ENCODE data around the gene TTC5. TPM values are rescaled to one million over a fixed set of nuclear protein-coding genes. Genes with fewer than 3 reads are reported as not detected.
A peak's percentile ranks its signal among the peaks of the same experiment; 100 is the strongest.

TTC5 gene
- total RNA-seq, 1 donor = 18.5 TPM

DNA sequence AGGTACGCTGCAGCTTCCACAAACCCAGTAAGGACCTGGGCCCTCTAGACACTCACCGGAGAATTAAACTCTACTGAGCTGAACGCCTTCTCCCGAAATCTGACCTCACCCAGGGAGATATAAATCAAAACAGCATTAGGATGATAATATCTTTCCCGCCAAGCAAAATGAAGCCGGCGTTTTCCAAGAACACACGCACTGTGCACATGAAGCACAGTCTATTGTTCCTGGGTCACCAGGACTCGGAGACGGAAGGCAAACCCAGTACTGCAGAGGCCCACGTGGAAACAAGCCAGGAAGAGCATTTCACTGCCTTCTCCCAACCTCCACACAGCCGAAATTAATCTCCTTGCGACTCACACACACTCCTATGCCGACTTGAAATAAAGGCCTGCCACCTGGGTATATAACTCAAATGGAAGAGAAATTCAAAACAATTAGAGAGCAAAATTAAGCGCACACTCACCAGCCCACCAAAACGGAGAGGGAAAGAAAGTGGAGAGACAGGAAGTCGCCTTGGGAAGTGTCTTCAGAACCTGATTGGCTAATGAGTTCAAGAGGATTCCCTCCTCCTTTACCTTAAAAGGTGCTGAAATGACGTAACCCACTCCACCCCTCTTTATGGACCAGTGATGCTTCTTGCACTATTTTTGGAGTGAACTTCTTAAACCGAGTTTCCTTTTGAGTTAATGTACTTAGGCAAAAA lies 27.2 kb upstream of the TTC5 start, which contains the start of gene CCNB1IP1:
Gene CCNB1IP1 (minus strand): TSS at position 492 of the 706 bp plus-strand sequence. CDS start 16,756 bp downstream, outside the sequence.
- Histone ChIP-seq H3K79me2 (ENCODE audit: insufficient read depth, low read length) (peaks cover 44% of the 10 kb centered on the region), H3K27me3 (ENCODE audit: insufficient read depth, low read length) (no peaks in the 10 kb centered on the region), H2AFZ (ENCODE audit: low read length) (peak within 1 kb of the TSS; percentile 80), H4K20me1 (ENCODE audit: insufficient read depth, low read length) (no peaks in the 10 kb centered on the region), H3K4me3 (ENCODE audit: insufficient read depth, low read length) (peak within 1 kb of the TSS; percentile 73), H3K4me2 (ENCODE audit: insufficient read depth, low read length) (peak within 1 kb of the TSS; percentile 89), H3K4me1 (ENCODE audit: insufficient read depth, low read length) (no peaks in the 10 kb centered on the region), H3K27ac (ENCODE audit: low read depth, low read length) (peak within 1 kb of the TSS; percentile 9), H3K9me3 (ENCODE audit: low read depth, low read length) (no peaks in the 10 kb centered on the region), H3K36me3 (ENCODE audit: insufficient read depth, low read length) (no peaks in the 10 kb centered on the region)
- DNase-seq (ENCODE audit: insufficient read length, low spot score, missing footprints) = peak; percentile 79
- TF ChIP-seq, protein P1, sequence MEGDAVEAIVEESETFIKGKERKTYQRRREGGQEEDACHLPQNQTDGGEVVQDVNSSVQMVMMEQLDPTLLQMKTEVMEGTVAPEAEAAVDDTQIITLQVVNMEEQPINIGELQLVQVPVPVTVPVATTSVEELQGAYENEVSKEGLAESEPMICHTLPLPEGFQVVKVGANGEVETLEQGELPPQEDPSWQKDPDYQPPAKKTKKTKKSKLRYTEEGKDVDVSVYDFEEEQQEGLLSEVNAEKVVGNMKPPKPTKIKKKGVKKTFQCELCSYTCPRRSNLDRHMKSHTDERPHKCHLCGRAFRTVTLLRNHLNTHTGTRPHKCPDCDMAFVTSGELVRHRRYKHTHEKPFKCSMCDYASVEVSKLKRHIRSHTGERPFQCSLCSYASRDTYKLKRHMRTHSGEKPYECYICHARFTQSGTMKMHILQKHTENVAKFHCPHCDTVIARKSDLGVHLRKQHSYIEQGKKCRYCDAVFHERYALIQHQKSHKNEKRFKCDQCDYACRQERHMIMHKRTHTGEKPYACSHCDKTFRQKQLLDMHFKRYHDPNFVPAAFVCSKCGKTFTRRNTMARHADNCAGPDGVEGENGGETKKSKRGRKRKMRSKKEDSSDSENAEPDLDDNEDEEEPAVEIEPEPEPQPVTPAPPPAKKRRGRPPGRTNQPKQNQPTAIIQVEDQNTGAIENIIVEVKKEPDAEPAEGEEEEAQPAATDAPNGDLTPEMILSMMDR (IDR thresholded peaks at IDR 0.05; ENCODE audit: extremely low read depth, low read depth, low read length) = no peak

DNA sequence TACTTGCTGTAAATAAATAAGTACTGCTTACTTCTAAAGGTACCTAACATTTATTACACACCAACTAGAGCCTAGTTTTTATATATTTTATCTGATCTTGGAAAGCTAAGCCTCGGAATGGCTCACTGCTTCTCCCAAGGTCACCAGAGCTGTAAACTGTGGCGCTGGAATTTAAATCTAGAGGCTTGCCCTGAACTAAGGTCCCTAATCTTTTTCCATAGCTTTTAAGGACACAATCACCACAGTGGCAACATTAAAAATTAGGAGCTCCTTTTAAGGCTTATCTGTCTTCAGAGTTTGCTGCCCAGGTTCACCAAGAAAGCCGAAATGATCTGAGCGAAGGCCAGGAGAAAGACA lies 26.7 kb upstream of the TTC5 start:
- H4K20me1 ChIP-seq (ENCODE audit: insufficient read depth, low read length) = no peaks in the 10 kb centered on the region
- H3K4me2 ChIP-seq (ENCODE audit: insufficient read depth, low read length) = peak overlapping the region; percentile 89
- no peaks in the 10 kb centered on the region for H3K4me1 ChIP-seq (ENCODE audit: insufficient read depth, low read length)
- no peaks in the 10 kb centered on the region for H3K36me3 ChIP-seq (ENCODE audit: insufficient read depth, low read length)
- H3K9me3 ChIP-seq (ENCODE audit: low read depth, low read length) = no peaks in the 10 kb centered on the region
- DNase-seq (ENCODE audit: insufficient read length, low spot score, missing footprints) = no peak
- H3K4me3 ChIP-seq (ENCODE audit: insufficient read depth, low read length) = peak overlapping the region; percentile 73
- H3K27me3 ChIP-seq (ENCODE audit: insufficient read depth, low read length) = no peaks in the 10 kb centered on the region
- H3K27ac ChIP-seq (ENCODE audit: low read depth, low read length) = peak overlapping the region; percentile 9
- peaks cover 44% of the 10 kb centered on the region for H3K79me2 ChIP-seq (ENCODE audit: insufficient read depth, low read length)
- TF ChIP-seq, protein P1 (IDR thresholded peaks at IDR 0.05; ENCODE audit: extremely low read depth, low read depth, low read length) = no peak
- H2AFZ ChIP-seq (ENCODE audit: low read length) = peak overlapping the region; percentile 80

DNA sequence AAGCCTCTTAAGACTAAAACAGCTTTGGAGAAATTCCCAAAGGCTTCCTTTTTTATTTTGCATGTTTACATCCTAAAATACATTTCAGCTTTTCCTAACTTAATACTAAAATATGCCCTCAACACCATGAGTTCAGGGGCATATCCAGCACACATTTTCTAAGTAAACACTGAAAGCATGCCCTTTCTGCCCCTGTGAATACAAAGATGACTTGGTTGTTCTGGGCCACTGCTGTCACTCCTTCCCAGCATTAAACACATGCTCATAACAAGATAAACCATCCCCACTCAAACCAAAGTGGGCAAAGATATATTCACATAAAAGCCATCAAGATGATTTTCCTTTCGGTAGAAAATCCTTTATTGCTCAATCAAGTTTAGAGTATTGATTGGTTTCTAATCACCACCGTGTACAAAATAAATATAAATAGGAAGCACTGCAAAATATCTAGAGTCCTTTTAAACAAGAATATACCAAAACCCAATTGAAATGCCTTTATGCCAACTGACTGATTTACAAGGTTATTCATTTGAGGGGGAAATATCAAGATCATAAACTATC lies 25.4 kb upstream of the TTC5 start:
- peak overlapping the region; percentile 9 for H3K4me2 ChIP-seq (ENCODE audit: insufficient read depth, low read length)
- H3K9me3 ChIP-seq (ENCODE audit: low read depth, low read length) = no peaks in the 10 kb centered on the region
- peaks cover 53% of the 10 kb centered on the region for H3K79me2 ChIP-seq (ENCODE audit: insufficient read depth, low read length)
- H3K4me1 ChIP-seq (ENCODE audit: insufficient read depth, low read length) = no peaks in the 10 kb centered on the region
- no peak overlapping the region for H3K27ac ChIP-seq (ENCODE audit: low read depth, low read length)
- peaks cover 8% of the 10 kb centered on the region for H3K36me3 ChIP-seq (ENCODE audit: insufficient read depth, low read length)
- H3K4me3 ChIP-seq (ENCODE audit: insufficient read depth, low read length) = no peak overlapping the region
- no peak for DNase-seq (ENCODE audit: insufficient read length, low spot score, missing footprints)
- H4K20me1 ChIP-seq (ENCODE audit: insufficient read depth, low read length) = no peaks in the 10 kb centered on the region
- TF ChIP-seq, protein P1 (IDR thresholded peaks at IDR 0.05; ENCODE audit: extremely low read depth, low read depth, low read length) = no peak
- H3K27me3 ChIP-seq (ENCODE audit: insufficient read depth, low read length) = no peaks in the 10 kb centered on the region
- no peak overlapping the region for H2AFZ ChIP-seq (ENCODE audit: low read length)

DNA sequence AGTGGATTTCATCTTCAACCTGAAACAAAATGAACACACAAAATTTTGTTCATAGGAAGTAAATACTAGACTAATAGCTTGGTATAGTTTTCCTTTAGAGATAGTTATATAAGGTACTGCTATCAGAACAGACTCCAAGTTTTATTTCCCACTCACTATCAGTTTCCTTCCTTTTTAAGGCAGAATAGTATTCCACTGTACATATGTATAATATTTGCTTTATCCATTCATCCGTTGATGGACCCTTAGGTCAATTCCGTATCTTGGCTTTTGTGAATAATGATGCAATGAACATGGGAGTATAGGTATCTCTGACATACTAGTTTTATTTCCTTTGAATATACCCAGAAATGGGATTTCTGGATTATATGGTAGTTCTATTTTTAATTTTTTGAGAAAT lies 23.6 kb upstream of the TTC5 start:
- peaks cover 19% of the 10 kb centered on the region for H3K36me3 ChIP-seq (ENCODE audit: insufficient read depth, low read length)

More for the DNA sequence above, 23.6 kb upstream of the TTC5 start:
- Histone ChIP-seq H3K79me2 (ENCODE audit: insufficient read depth, low read length) (peaks cover 53% of the 10 kb centered on the region), H3K9me3 (ENCODE audit: low read depth, low read length) (no peaks in the 10 kb centered on the region), H4K20me1 (ENCODE audit: insufficient read depth, low read length) (no peaks in the 10 kb centered on the region), H3K27ac (ENCODE audit: low read depth, low read length) (no peak overlapping the region), H2AFZ (ENCODE audit: low read length) (no peak overlapping the region), H3K27me3 (ENCODE audit: insufficient read depth, low read length) (no peaks in the 10 kb centered on the region), H3K4me3 (ENCODE audit: insufficient read depth, low read length) (no peak overlapping the region), H3K4me1 (ENCODE audit: insufficient read depth, low read length) (no peaks in the 10 kb centered on the region), H3K4me2 (ENCODE audit: insufficient read depth, low read length) (no peak overlapping the region)
- no peak for DNase-seq (ENCODE audit: insufficient read length, low spot score, missing footprints)
- TF ChIP-seq, protein P1 (IDR thresholded peaks at IDR 0.05; ENCODE audit: extremely low read depth, low read depth, low read length) = no peak
